ENCODE results near the gene OR6X1. TPM values are rescaled to one million over a fixed set of nuclear protein-coding genes. Genes with fewer than 3 reads are reported as not detected.

The OR6X1 gene
- total and polyA plus RNA-seq, 9 of the 15 experiments (the other 6 are each of a cell fraction or from before 2014, with no cell fraction given) = not detected

DNA sequence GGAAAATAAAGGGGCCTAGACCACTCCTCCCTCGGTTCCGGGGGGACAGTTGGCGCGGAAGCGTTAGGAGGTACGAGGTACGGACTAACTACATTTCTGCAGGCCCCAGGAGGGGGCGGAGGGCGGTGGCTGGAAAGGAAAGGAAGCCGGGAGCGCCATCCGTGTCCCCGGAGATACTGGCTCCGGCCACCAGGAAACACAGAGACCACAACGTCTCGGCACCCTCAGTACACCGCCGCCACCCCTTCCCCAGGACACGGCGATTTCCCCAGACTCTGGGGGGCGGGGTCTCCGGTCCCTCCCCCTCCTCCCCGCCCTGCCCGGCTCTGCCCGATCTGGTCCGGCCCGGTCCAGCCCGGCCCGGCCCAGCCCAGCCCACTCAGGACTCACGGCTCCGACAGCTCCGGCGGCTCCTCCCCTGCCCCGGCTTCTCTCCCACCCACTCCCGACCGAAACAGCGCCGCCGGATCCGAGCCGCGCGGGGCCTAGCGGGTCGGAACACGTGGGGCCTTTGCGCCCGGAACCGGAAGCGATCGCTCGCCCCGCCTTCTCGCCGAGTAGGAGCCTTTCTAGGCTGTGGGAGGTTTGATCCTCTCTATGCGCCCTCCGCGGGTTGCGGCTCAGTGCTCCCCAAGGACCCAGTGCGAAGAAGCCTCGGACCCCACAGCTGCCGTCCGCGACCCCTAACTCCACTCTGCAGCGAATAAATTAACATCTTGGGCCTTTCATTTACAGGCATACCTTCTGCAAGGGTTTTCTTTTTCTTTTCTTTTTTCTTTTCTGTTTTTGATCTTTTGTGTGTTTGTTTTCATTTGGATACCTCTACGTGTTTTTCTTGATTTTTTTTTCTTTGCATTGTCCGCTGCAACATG is 12.9 kb downstream of the OR6X1 start, which contains the start of gene ZNF202:
ZNF202 (minus strand) TSS at position 502 of the 872 bp plus-strand sequence. CDS start 10,772 bp downstream, outside the sequence.
- ChIA-PET POLR2A (interaction anchor here (0.7 to 1.6 kb wide), 5 partner anchors 9 to 315 kb away, joined by 3 to 4 read pairs (median 3); no protein-coding TSS in a partner anchor), CTCF (ENCODE audit: low intra/inter-chr PET ratio) (interaction anchor here (0.7 kb wide), 1 partner anchor 1135 kb away, joined by 3 read pairs; no protein-coding TSS in a partner anchor)
- WGBS (ENCODE audit: insufficient coverage, low coverage, missing lambda C conversion rate) = under 1% methylated on average over 39 of the region's 67 CpGs
- Histone ChIP-seq H3K4me3 (peak within 1 kb of the TSS; percentile 92), H3K27me3 (ENCODE audit: control insufficient read depth in 2 of 2, insufficient read depth in 2 of 2, low read length in 2 of 2) (no peaks in the 10 kb centered on the region), H3K36me3 (ENCODE audit: control insufficient read depth, insufficient read depth, low read length) (peaks cover 39% of the 10 kb centered on the region), H3K9ac (ENCODE audit: insufficient read depth in 1 of 2, low read depth in 2 of 2, low read length in 2 of 2) (peak within 1 kb of the TSS; percentile 86 to 91), H3K4me2 (ENCODE audit: insufficient read depth, low read length) (peak within 1 kb of the TSS; percentile 88), H3K9me3 (replicated peaks; ENCODE audit: control insufficient read depth, insufficient read depth, low read depth, low read length) (no peaks in the 10 kb centered on the region), H3K79me2 (ENCODE audit: control insufficient read depth, insufficient read depth, low read length) (peaks cover 53% of the 10 kb centered on the region), H2AFZ (ENCODE audit: low read depth, low read length) (peak within 1 kb of the TSS; percentile 94), H3K4me1 (replicated peaks in 1 of 2; ENCODE audit: control insufficient read depth in 2 of 2, insufficient read depth in 2 of 2, low read length in 2 of 2) (peaks cover 11 to 20% of the 10 kb centered on the region in 2 experiments; a peak in 4 of 5 replicates), H3K9me1 (ENCODE audit: control insufficient read depth, insufficient read depth, low read length) (no peaks in the 10 kb centered on the region), H4K20me1 (replicated peaks; ENCODE audit: control insufficient read depth, insufficient read depth, low read length) (no peaks in the 10 kb centered on the region), H3K27ac (ENCODE audit: extremely low read depth, low read depth, low read length) (peak within 1 kb of the TSS; percentile 87)
- in situ Hi-C loops (cut with MboI) = no loop called here
- ATAC-seq (peak; percentile 92), DNase-seq (ENCODE audit: extremely low read depth in 1 of 4, low spot score in 3 of 4) (peak; percentile 85 to 95 (median 86)), FAIRE-seq (peak; percentile 90)
- TSS peak; percentile 43 for BruUV-seq (replicated peaks)
- intact Hi-C loops (cut with micrococcal nuclease) = loop anchor here (10.0 kb wide), 1 partner anchor 453 kb away; no protein-coding TSS in a partner anchor
- no peak for TF ChIP-seq CBX2 (IDR thresholded peaks at IDR 0.05; ENCODE audit: insufficient read depth, low read length, poor library complexity, severe bottlenecking)
- TF ChIP-seq MTA3 (IDR thresholded peaks at IDR 0.05; ENCODE audit: borderline replicate concordance) = peak; percentile 51; the same call in 1 of the 2 replicates
- peak; percentile 26; the same call in 1 of the 2 replicates for TF ChIP-seq BCOR (IDR thresholded peaks at IDR 0.05)
- TF ChIP-seq, protein P1, sequence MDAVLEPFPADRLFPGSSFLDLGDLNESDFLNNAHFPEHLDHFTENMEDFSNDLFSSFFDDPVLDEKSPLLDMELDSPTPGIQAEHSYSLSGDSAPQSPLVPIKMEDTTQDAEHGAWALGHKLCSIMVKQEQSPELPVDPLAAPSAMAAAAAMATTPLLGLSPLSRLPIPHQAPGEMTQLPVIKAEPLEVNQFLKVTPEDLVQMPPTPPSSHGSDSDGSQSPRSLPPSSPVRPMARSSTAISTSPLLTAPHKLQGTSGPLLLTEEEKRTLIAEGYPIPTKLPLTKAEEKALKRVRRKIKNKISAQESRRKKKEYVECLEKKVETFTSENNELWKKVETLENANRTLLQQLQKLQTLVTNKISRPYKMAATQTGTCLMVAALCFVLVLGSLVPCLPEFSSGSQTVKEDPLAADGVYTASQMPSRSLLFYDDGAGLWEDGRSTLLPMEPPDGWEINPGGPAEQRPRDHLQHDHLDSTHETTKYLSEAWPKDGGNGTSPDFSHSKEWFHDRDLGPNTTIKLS (IDR thresholded peaks at IDR 0.05; ENCODE audit: borderline replicate concordance, low read depth) = peak; percentile 82
- peak; percentile 99 for TF ChIP-seq EP400 (IDR thresholded peaks at IDR 0.05)
- TF ChIP-seq MAFG (tag; conservative IDR thresholded peaks at IDR 0.05) = no peak
- no peak; the same call in 1 of the 2 replicates for TF ChIP-seq ZBTB7A (IDR thresholded peaks at IDR 0.05; ENCODE audit: borderline replicate concordance, control insufficient read depth, low read depth, low read length)
- TF ChIP-seq ZNF239 (CRISPR knock-in tag; IDR thresholded peaks at IDR 0.05) = no peak
- no peak for TF ChIP-seq ATF1 (CRISPR knock-in tag; IDR thresholded peaks at IDR 0.05)
- peak; percentile 54; the same call in 1 of the 2 replicates for TF ChIP-seq ATF1 (tag; IDR thresholded peaks at IDR 0.05)
- TF ChIP-seq GTF2E2 (tag; IDR thresholded peaks at IDR 0.05) = no peak
- TF ChIP-seq, protein P2, sequence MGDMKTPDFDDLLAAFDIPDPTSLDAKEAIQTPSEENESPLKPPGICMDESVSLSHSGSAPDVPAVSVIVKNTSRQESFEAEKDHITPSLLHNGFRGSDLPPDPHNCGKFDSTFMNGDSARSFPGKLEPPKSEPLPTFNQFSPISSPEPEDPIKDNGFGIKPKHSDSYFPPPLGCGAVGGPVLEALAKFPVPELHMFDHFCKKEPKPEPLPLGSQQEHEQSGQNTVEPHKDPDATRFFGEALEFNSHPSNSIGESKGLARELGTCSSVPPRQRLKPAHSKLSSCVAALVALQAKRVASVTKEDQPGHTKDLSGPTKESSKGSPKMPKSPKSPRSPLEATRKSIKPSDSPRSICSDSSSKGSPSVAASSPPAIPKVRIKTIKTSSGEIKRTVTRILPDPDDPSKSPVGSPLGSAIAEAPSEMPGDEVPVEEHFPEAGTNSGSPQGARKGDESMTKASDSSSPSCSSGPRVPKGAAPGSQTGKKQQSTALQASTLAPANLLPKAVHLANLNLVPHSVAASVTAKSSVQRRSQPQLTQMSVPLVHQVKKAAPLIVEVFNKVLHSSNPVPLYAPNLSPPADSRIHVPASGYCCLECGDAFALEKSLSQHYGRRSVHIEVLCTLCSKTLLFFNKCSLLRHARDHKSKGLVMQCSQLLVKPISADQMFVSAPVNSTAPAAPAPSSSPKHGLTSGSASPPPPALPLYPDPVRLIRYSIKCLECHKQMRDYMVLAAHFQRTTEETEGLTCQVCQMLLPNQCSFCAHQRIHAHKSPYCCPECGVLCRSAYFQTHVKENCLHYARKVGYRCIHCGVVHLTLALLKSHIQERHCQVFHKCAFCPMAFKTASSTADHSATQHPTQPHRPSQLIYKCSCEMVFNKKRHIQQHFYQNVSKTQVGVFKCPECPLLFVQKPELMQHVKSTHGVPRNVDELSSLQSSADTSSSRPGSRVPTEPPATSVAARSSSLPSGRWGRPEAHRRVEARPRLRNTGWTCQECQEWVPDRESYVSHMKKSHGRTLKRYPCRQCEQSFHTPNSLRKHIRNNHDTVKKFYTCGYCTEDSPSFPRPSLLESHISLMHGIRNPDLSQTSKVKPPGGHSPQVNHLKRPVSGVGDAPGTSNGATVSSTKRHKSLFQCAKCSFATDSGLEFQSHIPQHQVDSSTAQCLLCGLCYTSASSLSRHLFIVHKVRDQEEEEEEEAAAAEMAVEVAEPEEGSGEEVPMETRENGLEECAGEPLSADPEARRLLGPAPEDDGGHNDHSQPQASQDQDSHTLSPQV (IDR thresholded peaks at IDR 0.05) = no peak
- no peak for TF ChIP-seq ZNF717 (CRISPR knock-in tag; IDR thresholded peaks at IDR 0.05)
- TF ChIP-seq, protein P3, sequence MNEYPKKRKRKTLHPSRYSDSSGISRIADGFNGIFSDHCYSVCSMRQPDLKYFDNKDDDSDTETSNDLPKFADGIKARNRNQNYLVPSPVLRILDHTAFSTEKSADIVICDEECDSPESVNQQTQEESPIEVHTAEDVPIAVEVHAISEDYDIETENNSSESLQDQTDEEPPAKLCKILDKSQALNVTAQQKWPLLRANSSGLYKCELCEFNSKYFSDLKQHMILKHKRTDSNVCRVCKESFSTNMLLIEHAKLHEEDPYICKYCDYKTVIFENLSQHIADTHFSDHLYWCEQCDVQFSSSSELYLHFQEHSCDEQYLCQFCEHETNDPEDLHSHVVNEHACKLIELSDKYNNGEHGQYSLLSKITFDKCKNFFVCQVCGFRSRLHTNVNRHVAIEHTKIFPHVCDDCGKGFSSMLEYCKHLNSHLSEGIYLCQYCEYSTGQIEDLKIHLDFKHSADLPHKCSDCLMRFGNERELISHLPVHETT (CRISPR knock-in tag; conservative IDR thresholded peaks at IDR 0.05 in 1 of 2, IDR thresholded peaks at IDR 0.05 in 1 of 2) = no peak; a peak in 1 of 4 replicates

All from K562 (cell line).